WTC11 (cell line): ENCODE results near the gene OIT3. TPM values are rescaled to one million over a fixed set of nuclear protein-coding genes. Genes with fewer than 3 reads are reported as not detected.

Source experiments
- ATAC-seq: fragments of 200-7000 bp; cut with Tn5 transposase; 2 replicates; pipeline ENCODE4 v1.10.0; 2021; ENCODE audit warnings: mild to moderate bottlenecking, moderate library complexity
- CTCF ChIA-PET: fragments of 300-600 bp; sonication (Branson Sonifier 250); formaldehyde crosslinking; loops from one replicate; lab custom pipeline; 2021; ENCODE audit warnings: antibody characterized with exemption; lab: Charles Lee
- POLR2A ChIA-PET: fragments of 350-600 bp; sonication (Branson Sonifier 250); formaldehyde crosslinking; loops from one replicate; lab custom pipeline; 2021; ENCODE audit warnings: antibody characterized with exemption; lab: Charles Lee
- DNase-seq: peaks from one replicate; pipeline ENCODE4 v3.0.0; 2021; ENCODE audit warnings: low spot score
- H3K27ac Mint-ChIP-seq: 2 replicates; pipeline ENCODE4 v1.8.0; 2021; ENCODE audit warnings: mixed read lengths
- H3K27me3 Mint-ChIP-seq: 2 replicates; pipeline ENCODE4 v1.8.0; 2021; ENCODE audit warnings: low read depth, mild to moderate bottlenecking, moderate library complexity, mixed read lengths
- H3K36me3 Mint-ChIP-seq: 2 replicates; pipeline ENCODE4 v1.8.0; 2021; ENCODE audit warnings: mixed read lengths
- H3K4me1 Mint-ChIP-seq: 2 replicates; pipeline ENCODE4 v1.8.0; 2022; ENCODE audit warnings: mixed read lengths
- H3K4me3 Mint-ChIP-seq: 2 replicates; pipeline ENCODE4 v1.8.0; 2021; ENCODE audit warnings: mild to moderate bottlenecking, moderate library complexity, mixed read lengths
- H3K9me3 Mint-ChIP-seq: 2 replicates; pipeline ENCODE4 v1.8.0; 2021; ENCODE audit warnings: mixed read lengths
- GTF2I ChIP-seq: fragments of 250-450 bp; sonication (Bioruptor Pico); conservative IDR thresholded peaks from 2 replicates; pipeline ENCODE4 v1.4.0; 2021; ENCODE audit warnings: mild to moderate bottlenecking
- MYBL2 ChIP-seq: sonication (generic); formaldehyde crosslinking; IDR thresholded peaks from 2 replicates; pipeline ENCODE4 v1.8.1; 2023; ENCODE audit warnings: mild to moderate bottlenecking, moderate library complexity, missing genetic modification reagents
- NFYB ChIP-seq: sonication (generic); formaldehyde crosslinking; conservative IDR thresholded peaks from 2 replicates; pipeline ENCODE4 v1.8.0; 2022; ENCODE audit warnings: low read depth, missing genetic modification reagents
- OVOL2 ChIP-seq: fragments of 250-450 bp; sonication (Bioruptor Pico); IDR thresholded peaks from 2 replicates; pipeline ENCODE4 v1.9.0; 2021; ENCODE audit warnings: mild to moderate bottlenecking, borderline replicate concordance
- RORB ChIP-seq: fragments of 250-450 bp; sonication (Bioruptor Pico); IDR thresholded peaks from 2 replicates; pipeline ENCODE4 v1.9.0; 2021; ENCODE audit warnings: mild to moderate bottlenecking
- SP1 ChIP-seq: sonication (generic); formaldehyde crosslinking; conservative IDR thresholded peaks from 2 replicates; pipeline ENCODE4 v1.8.1; 2022; ENCODE audit warnings: missing genetic modification reagents
- TEAD1 ChIP-seq: sonication (generic); formaldehyde crosslinking; IDR thresholded peaks from 2 replicates; pipeline ENCODE4 v1.8.0; 2022; ENCODE audit warnings: mild to moderate bottlenecking, missing genetic modification reagents
- ZBTB21 ChIP-seq: sonication (generic); formaldehyde crosslinking; IDR thresholded peaks from 2 replicates; pipeline ENCODE4 v1.8.1; 2023; ENCODE audit warnings: mild to moderate bottlenecking, missing genetic modification reagents, borderline replicate concordance
- ZNF317 ChIP-seq: sonication (generic); formaldehyde crosslinking; IDR thresholded peaks from 2 replicates; pipeline ENCODE4 v1.8.1; 2023; ENCODE audit warnings: low read depth, mild to moderate bottlenecking, moderate library complexity, missing genetic modification reagents, borderline replicate concordance
- ZNF423 ChIP-seq: fragments of 250-450 bp; sonication (Bioruptor Pico); IDR thresholded peaks from 2 replicates; pipeline ENCODE4 v2.1.2; 2022; ENCODE audit warnings: mild to moderate bottlenecking, moderate library complexity
- total RNA-seq: library from RNA; stranded (reverse); gene quantifications from 3 replicates; pipeline ENCODE4 v1.2.3, GENCODE V29; 2021
- TF ChIP-seq, protein P1 (sequence below): sonication (generic); formaldehyde crosslinking; IDR thresholded peaks from 2 replicates; pipeline ENCODE4 v1.8.1; 2022; ENCODE audit warnings: mild to moderate bottlenecking, missing genetic modification reagents, moderate library complexity, borderline replicate concordance
- TF ChIP-seq, protein P2 (sequence below): sonication (generic); formaldehyde crosslinking; IDR thresholded peaks from 2 replicates; pipeline ENCODE4 v1.8.0; 2023; ENCODE audit warnings: missing genetic modification reagents
- TF ChIP-seq, protein P3 (sequence below): fragments of 200-600 bp; IDR thresholded peaks from 2 replicates; pipeline ENCODE4 v1.8.0; 2022; ENCODE audit warnings: antibody characterized with exemption
- TF ChIP-seq, protein P4 (sequence below): fragments of 250-450 bp; sonication (Bioruptor Pico); conservative IDR thresholded peaks from 2 replicates; pipeline ENCODE4 v1.9.0; 2021; ENCODE audit warnings: mild to moderate bottlenecking
- TF ChIP-seq, protein P5 (sequence below): sonication (generic); formaldehyde crosslinking; IDR thresholded peaks from 2 replicates; pipeline ENCODE4 v1.8.1; 2023; ENCODE audit warnings: mild to moderate bottlenecking, missing genetic modification reagents, moderate library complexity

The OIT3 gene
- total RNA-seq, 1 experiment from 2014 or later: not detected

DNA sequence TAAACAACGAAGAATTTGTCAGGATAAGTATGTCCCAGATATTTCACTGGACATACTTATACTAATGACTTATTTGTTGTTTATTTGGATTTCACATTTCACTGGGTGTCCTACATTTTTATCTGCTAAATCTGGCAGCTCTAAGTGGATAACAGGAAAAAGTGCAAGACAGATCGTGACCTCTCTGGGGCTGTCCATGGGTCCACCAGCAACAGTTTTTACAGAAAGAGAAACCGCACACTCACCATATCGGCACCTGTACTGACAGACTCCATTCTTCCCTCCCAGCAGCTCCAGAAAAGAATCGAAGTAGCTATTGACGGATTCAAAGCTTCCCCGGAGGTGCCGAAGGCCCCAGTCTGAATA is 60.7 kb downstream of the OIT3 start:
- no peaks in the 10 kb centered on the region for H3K9me3 Mint-ChIP-seq
- no peaks in the 10 kb centered on the region for H3K36me3 Mint-ChIP-seq
- TF ChIP-seq TEAD1 (CRISPR knock-in tag): no peak
- TF ChIP-seq, protein P1, sequence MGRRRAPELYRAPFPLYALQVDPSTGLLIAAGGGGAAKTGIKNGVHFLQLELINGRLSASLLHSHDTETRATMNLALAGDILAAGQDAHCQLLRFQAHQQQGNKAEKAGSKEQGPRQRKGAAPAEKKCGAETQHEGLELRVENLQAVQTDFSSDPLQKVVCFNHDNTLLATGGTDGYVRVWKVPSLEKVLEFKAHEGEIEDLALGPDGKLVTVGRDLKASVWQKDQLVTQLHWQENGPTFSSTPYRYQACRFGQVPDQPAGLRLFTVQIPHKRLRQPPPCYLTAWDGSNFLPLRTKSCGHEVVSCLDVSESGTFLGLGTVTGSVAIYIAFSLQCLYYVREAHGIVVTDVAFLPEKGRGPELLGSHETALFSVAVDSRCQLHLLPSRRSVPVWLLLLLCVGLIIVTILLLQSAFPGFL: no peak
- peaks cover 31% of the 10 kb centered on the region for H3K4me1 Mint-ChIP-seq
- POLR2A ChIA-PET: no interaction called here
- H3K27me3 Mint-ChIP-seq: no peaks in the 10 kb centered on the region
- no peak overlapping the region for H3K27ac Mint-ChIP-seq
- ATAC-seq (no peak), DNase-seq (no peak)
- no peak overlapping the region for H3K4me3 Mint-ChIP-seq
- CTCF ChIA-PET: interaction anchor here (0.6 to 1.6 kb wide), 4 partner anchors 20 to 359 kb away, joined by 3 to 5 read pairs (median 4); no protein-coding TSS in a partner anchor

DNA sequence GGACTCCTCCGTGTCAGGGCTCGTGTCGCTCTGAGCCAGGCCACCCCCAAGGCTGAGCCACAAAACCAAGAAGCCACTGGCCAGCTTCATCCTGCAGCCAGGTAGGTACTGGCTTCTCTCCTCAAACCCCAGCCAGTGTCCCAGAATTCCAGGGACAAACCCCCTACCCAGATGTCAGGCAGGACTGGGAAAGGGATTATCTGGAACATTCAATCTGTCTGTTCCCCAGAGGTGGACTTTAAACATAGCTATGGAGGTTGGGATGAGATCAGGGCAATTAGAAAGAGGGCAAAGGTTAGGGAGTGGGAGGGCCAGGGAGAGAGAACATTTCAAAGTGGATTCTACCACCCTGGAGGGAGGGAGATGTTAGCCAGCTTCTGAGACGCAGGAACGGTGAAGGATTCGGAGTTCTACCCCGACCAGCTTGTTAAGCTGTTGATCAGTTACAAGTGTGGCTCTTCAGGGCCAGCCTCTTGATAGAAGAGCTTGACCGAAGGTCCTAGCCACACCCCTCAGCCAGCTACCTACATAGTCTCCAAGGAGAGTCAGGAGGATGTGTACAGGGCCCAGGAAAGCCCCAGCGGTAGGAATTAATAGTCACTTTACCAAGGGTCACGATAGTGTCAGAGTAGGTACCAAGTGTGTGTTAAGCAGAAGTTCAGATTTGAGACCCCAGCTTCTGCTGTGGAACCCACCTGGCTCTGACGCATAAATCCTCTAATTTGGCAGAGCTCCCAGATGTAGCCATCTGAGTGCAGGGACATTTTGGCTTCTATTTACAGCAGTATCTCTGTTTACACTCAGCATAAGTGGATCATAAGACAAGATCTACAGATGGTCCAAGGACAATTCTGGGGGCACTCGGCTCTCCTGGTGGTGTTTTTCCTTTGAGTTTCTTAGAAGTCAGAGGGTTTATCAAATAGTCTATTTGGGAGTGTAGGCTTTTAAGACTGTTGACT is 61.3 kb downstream of the OIT3 start, which contains the start of gene PLA2G12B:
TSS of gene PLA2G12B (minus strand) at position 211 of the 959 bp plus-strand sequence. CDS start at position 90, 121 bp downstream.
- 0 out of 2 replicates have a peak within 1 kb of the TSS, but pooled peaks have one; percentile 27 for H3K27ac Mint-ChIP-seq
- no peak for ATAC-seq
- TF ChIP-seq SP1 (CRISPR knock-in tag): no peak

DNA sequence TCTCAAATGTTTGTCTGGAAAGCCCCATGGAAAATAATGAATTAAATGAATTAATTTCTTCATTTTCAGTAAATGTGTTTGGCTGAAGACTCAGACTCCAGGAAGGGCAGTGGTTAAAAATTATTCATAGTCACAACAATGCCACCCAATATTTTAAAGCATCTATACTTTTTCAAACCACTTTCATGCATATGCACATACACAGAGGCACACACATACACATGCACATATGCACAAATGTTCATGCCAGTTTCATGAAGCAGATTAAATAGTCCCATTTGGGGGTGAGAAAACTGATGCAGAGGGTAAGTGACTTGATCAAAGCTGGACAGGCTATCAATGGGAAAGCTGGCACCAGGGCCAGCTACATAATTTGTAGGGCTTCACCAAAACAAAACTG is 62.5 kb downstream of the OIT3 start:
- H3K4me1 Mint-ChIP-seq: peaks cover 28% of the 10 kb centered on the region
- POLR2A ChIA-PET: no interaction called here
- H3K27ac Mint-ChIP-seq: no peak overlapping the region
- H3K27me3 Mint-ChIP-seq: no peaks in the 10 kb centered on the region
- H3K4me3 Mint-ChIP-seq: no peak overlapping the region
- CTCF ChIA-PET: no interaction called here
- no peak for TF ChIP-seq ZBTB21 (CRISPR knock-in tag)
- no peak for TF ChIP-seq ZNF317 (CRISPR knock-in tag)
- TF ChIP-seq, protein P2, sequence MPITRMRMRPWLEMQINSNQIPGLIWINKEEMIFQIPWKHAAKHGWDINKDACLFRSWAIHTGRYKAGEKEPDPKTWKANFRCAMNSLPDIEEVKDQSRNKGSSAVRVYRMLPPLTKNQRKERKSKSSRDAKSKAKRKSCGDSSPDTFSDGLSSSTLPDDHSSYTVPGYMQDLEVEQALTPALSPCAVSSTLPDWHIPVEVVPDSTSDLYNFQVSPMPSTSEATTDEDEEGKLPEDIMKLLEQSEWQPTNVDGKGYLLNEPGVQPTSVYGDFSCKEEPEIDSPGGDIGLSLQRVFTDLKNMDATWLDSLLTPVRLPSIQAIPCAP (CRISPR knock-in tag): no peak
- TF ChIP-seq, protein P3, sequence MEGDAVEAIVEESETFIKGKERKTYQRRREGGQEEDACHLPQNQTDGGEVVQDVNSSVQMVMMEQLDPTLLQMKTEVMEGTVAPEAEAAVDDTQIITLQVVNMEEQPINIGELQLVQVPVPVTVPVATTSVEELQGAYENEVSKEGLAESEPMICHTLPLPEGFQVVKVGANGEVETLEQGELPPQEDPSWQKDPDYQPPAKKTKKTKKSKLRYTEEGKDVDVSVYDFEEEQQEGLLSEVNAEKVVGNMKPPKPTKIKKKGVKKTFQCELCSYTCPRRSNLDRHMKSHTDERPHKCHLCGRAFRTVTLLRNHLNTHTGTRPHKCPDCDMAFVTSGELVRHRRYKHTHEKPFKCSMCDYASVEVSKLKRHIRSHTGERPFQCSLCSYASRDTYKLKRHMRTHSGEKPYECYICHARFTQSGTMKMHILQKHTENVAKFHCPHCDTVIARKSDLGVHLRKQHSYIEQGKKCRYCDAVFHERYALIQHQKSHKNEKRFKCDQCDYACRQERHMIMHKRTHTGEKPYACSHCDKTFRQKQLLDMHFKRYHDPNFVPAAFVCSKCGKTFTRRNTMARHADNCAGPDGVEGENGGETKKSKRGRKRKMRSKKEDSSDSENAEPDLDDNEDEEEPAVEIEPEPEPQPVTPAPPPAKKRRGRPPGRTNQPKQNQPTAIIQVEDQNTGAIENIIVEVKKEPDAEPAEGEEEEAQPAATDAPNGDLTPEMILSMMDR: no peak
- no peak for TF ChIP-seq RORB (CRISPR knock-in tag)
- TF ChIP-seq OVOL2: no peak
- TF ChIP-seq ZNF423 (CRISPR knock-in tag): no peak
- H3K9me3 Mint-ChIP-seq: no peaks in the 10 kb centered on the region
- ATAC-seq: no peak
- DNase-seq: no peak
- H3K36me3 Mint-ChIP-seq: no peaks in the 10 kb centered on the region

More for the DNA sequence above, 61.3 kb downstream of the OIT3 start, which contains the start of gene PLA2G12B:
- ChIA-PET POLR2A (no interaction called here), CTCF (interaction anchor here (0.6 to 0.7 kb wide), 2 partner anchors 47 to 360 kb away, joined by 3 to 4 read pairs; no protein-coding TSS in a partner anchor)
- Mint-ChIP-seq H3K4me1 (peaks cover 30% of the 10 kb centered on the region), H3K27me3 (no peaks in the 10 kb centered on the region), H3K36me3 (no peaks in the 10 kb centered on the region), H3K9me3 (no peaks in the 10 kb centered on the region), H3K4me3 (no peak within 1 kb of the TSS)
- no peak for DNase-seq

DNA sequence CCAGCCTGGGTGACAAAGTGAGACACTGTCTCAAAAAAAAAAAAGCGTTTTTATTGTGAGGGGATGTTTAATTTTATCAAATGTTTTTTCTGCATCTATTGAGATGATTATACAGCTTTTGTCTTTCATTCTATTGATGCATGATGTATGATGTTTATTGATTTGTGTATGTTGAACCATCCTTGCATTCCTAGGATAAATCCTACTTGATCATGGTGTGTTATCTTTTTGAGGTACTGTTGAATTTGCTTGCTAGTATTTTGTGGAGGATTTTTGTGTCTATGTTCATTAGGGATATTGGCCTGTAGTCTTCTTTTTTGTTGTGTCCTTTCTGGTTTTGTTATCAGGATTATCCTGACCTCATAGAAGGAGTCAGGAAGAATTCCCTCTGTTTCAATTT is 83.3 kb downstream of the OIT3 start:
- DNase-seq (no peak), ATAC-seq (no peak)
- peaks cover 9% of the 10 kb centered on the region for H3K27me3 Mint-ChIP-seq
- no peak overlapping the region for H3K4me3 Mint-ChIP-seq
- H3K9me3 Mint-ChIP-seq: peaks cover 58% of the 10 kb centered on the region
- H3K36me3 Mint-ChIP-seq: peaks cover 32% of the 10 kb centered on the region
- TF ChIP-seq, protein P4, sequence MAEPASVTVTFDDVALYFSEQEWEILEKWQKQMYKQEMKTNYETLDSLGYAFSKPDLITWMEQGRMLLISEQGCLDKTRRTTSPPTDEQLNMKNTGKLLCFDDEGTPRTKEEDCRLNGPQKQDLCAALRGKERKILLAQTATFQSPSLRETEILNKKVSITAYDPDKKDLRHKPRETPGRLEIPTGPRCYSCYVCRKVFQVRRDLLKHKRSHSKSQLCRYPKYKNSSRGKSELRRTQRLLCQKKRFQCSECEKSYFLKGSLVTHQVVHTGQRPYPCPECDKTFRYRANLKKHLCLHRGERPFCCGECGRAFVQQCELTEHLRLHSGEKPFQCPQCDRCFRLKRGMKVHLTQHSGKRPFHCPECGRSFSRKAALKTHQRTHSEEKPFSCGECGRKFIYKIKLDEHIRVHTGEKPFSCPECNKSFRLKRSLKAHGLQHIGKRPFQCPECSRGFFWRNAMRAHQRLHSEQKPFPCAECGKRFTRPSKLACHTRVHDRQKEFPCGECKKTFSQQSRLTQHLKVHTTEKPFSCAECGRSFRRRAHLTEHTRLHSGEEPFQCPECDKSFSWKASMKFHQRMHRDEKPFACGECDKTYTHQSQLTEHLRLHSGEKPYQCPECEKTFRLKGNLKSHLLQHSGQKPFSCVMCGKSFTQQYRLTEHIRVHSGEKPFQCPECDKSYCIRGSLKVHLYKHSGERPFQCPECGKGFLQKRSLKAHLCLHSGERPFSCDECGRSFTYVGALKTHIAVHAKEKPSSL (CRISPR knock-in tag): no peak
- TF ChIP-seq MYBL2 (CRISPR knock-in tag) (no peak), GTF2I (CRISPR knock-in tag) (no peak), OVOL2 (no peak), NFYB (CRISPR knock-in tag) (no peak), RORB (CRISPR knock-in tag) (no peak)
- TF ChIP-seq, protein P5, sequence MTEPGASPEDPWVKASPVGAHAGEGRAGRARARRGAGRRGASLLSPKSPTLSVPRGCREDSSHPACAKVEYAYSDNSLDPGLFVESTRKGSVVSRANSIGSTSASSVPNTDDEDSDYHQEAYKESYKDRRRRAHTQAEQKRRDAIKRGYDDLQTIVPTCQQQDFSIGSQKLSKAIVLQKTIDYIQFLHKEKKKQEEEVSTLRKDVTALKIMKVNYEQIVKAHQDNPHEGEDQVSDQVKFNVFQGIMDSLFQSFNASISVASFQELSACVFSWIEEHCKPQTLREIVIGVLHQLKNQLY (CRISPR knock-in tag): no peak
- CTCF ChIA-PET: no interaction called here
- POLR2A ChIA-PET: interaction anchor here (0.7 kb wide), 1 partner anchor 61 kb away, joined by 3 read pairs; no protein-coding TSS in a partner anchor
- no peaks in the 10 kb centered on the region for H3K4me1 Mint-ChIP-seq
- H3K27ac Mint-ChIP-seq: no peak overlapping the region
